NCI-H1694 treated with DMSO at 0.1 percent for 48 hours (cell line): ENCODE measurements around the gene CD180.

ENCODE experiments used
- DNase-seq: peaks from one replicate; lab custom pipeline; 2025; lab: John Stamatoyannopoulos, UW

CD180 gene

DNA sequence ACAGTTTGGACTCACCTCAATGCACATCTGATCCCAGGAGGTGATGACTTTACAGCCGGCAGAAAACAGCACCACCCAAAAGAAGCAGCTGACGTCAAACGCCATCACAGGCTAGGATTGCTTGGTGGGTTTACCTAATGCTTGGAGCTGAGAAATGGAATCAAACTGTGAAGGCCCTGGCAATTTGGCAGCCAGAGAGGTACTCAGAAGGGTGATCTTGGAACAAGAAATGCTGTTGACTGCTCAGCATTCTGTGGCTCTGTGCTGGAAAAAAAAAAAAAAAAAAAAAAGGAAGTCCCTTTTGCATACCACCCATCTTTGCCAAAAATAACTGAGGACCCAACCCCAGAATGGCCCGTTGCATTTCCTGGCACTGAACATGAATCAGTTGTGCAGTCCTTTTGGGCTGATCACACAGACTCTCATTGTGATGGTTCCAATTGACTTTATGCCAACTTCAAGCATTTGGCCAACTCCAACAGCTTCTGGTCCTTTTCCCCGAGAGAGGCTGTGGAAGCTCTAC lies at the start of gene CD180:
Gene CD180 (minus strand): TSS at position 263 of the 523 bp plus-strand sequence. CDS start 158 bp downstream, at position 105.
- DNase-seq = no peak

DNA sequence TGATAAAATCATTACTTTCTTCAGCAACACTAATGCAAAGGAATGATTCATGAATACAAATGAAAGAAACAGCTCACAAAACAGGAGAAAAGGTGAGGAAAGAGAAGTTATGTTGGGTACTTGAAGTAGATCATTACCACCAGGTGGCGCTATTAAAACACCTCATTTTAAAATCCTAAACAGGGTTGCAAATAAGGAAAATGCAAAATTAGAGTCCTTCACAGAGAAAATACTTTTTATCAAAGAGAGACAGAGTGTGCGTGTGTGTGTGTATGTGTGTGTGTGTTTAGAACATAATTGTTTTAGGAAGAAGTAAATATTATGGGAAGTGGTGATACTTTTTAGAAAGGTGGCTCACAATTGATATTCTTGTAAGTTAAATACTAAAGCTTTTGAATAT lies 49.5 kb upstream of the CD180 start:
- DNase-seq = peak; percentile 58

DNA sequence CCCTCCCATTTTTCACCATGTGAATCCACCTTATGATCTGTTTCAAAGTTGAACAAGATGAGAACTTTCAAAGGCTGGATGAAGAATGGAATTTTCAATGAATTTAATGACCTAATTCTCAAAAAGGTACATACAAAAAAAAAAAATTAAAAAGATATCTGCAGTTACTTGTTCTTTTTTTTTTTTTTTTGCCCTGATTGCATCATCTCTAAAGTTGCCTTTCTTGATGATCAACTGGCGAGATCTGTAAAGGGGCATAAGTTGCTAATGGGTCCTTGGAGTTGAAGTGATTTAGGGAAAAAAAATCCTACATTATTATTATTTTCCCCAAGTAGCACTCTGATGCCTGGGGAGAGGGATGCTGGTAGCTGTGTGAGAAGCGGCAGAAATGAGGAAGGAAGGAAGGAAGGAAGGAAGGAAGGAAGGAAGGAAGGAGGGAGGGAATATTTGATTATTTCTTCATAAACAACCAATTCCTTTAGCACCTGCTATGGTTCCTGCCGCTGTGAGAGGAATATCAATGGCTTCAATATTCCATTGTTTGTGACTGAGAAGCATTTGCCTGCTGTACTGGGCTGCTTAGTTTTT lies 48.8 kb upstream of the CD180 start:
- DNase-seq = no peak

DNA sequence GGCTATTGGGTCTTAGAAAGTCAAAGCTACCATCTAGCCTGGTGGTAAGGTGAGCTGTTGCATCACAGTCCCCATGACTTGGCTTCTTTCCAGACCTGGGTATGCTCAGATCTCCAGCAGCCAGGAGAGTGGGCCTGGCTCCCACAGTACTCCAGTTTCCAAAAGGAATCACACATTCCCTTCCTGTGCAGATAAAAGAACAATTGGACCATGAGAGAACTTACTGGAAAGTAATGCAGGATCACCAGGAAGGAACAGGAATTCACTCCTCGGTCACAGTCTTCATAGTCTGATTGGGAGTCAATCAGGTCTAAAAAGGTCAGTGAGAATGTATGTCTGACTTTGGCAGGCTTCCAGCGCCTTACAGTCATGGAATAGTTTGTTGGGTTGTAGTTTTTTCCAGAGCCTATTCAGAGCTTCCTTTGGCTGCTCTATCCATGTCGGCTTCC lies 47.8 kb upstream of the CD180 start:
- no peak for DNase-seq

DNA sequence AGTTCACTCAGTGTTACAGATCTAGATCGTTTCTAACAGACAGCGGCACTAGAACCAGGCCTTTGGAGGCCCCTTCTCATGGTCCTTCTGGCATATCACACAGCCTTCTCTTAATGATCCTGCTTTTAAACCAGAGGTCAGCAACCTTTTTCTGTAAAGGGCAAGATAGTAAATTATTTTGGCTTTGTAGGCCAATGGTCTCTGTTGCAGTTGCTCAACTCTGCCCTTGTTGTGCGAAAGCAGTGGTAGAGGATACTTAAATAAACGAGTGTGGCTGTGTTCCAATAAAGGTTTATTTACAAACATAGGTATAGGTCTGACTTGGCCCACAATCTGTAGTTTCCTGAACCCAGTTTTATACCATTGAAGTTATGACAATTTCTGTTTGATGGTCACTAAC lies 47.3 kb upstream of the CD180 start:
- no peak for DNase-seq

DNA sequence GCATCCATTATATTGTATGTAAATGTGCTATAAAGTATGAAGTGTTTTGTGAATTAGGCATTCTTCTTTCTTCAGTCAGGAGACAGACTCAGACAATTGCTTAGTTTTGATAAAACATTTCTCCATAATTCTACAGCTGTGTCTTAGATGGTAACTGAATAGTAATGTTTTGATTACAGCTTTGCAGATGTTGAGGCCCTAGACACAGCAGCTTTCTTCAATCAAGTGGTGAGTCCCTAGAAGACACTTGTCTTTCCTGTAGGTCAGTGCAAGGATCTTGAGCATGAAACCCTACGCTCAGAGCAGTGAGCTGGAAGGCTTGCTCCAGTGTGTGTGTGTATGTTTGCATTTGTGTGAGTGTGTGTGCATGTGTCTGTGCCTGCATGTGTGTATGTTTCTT lies 46.8 kb upstream of the CD180 start:
- DNase-seq = no peak

DNA sequence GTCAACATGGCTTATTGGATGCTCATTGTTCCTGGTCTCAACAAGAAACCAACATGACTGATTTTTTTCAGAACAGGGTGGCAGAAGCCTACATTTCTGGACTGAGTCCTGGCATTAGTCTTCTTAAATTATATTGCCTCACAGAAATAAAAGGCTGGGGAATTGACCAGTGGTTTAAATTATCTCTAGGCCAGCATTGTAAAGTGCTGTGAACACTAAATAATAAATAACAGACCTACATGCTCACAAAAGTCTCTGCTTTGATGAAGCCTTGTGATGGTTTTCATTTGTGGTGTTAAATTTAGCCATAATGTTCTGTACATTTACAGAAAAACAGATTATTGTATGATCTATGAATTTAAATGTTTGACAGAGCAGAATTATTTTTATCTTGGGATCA lies 44.7 kb upstream of the CD180 start:
- DNase-seq = no peak

DNA sequence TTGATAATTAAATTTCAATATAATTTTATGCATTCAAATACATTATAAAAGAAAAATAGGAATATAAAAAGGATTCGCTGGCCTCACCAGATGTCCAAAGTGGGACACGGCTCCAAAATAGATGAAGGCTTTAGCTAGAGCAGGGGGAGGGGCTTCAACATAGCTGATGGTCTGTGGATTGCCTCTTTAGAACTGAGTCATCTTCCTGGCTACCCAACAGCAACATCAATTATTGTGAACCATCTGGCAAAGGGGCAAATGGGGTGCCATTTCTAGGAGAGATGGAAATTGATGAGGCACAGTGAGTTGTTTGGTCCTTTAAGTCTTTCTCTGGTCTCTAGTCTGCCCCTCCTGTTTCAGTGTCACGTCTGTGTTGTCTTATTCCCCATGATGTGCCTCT lies 44.2 kb upstream of the CD180 start:
- DNase-seq = no peak

DNA sequence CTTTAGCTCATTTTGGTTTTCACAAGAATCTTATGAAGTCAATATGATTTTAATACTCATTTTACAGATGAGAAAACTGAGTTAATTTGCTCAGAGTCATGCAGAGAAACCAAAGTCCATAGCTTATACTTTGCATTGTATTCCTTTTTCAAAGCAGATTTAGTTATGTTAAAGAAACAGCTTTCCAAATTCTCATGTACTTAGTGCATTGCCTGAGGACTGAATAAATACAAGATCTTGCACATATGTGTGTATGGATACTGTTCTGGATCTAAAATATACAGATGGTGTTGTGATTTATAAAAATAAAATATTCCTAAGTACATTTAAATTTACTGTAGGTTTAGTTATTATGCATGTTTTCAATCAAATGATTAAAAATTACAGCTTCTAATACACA lies 43.5 kb upstream of the CD180 start:
- no peak for DNase-seq

DNA sequence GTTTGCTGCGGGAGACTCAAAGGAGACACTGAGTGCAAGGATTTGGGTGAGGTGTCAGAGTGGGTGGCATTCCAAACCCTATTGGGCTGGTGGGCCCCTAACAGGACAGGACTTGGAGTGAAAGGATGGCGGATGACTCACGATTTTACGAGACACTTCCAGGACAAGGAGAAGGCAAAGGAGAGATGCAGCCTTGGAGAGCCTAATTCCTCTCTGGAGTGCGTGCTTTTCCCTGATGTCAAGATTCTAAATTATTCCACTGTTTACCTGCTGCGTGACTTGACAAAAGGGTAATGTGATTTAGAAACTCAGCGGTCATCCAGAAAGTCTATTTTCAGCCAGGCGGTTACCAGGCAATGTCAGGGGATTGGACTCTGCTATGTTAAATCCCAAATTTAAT lies 41.6 kb upstream of the CD180 start:
- no peak for DNase-seq

DNA sequence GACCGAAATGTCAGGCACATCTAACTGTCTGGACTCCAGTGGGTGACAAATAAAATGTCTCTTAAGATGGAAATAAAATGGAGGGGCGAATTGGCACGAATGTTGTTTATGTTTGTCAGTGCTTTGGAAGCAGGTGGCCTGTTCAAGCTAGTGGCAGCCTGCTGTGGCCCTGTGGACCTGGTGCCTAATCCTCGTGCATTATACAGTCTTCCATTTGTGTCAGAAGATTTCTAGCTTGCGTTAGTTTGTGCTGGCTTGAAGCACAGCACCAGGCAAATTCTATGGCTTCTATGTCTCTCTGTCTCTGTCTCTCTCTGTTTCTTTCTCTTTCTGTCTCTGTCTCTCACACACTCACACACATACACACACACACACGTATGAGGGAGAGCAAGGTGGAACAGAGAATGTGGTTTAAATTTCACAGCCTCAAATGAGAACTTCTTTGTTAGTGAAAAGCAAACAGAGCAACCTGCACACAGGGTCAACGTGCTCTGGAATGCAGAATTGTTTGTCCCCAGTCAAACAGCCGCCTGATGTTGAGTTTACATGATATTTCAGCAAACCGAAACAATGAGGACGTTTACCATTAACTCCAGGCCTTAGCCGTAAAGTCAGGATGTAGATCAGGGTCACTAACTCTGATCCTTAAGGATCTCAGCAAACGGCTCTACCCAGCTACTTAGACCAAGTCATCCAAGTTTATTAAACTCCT lies 39.0 kb upstream of the CD180 start:
- DNase-seq = no peak

DNA sequence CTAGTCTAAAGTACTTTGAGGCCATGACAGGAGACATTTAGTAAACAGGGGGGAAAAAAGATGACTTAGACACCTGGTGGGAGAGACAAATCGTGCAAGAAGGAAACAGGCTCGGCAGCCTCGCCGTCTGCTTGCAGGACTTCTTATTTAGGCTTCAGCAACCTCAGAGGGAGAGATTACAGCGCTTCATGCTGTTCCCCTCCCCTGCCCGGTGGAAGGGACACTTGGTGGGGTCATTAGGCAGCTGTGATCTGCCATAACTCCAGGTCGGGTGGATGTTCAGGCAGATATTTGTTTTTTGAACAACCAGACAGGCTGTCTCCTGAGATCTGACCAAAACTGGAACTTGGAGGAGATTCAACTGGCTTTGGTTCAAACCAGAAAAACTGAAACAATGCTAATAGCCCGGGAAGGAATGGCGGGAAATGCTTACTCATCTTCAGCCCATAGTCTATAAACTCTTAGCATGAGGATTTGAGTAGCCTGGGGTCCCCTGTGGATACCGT lies 38.1 kb upstream of the CD180 start:
- peak; percentile 6 for DNase-seq

DNA sequence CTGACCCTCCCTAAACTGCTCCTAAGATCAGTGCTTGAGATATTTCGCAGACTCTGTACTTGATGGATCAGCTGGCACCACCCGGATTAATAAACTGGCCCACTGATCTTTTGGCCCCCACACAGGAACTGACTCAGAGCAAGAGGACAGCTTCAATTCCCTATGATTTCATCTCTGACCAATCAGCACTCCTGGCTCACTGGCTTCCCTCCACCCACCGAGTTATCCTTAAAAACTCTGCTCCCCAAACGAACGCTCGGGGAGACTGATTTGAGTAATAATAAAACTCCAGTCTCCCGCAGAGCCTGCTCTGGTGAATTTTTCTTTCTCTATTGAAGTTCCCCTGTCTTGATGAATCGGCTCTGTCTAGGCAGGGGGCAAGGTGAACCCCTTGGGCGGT lies 36.5 kb upstream of the CD180 start:
- DNase-seq = no peak

DNA sequence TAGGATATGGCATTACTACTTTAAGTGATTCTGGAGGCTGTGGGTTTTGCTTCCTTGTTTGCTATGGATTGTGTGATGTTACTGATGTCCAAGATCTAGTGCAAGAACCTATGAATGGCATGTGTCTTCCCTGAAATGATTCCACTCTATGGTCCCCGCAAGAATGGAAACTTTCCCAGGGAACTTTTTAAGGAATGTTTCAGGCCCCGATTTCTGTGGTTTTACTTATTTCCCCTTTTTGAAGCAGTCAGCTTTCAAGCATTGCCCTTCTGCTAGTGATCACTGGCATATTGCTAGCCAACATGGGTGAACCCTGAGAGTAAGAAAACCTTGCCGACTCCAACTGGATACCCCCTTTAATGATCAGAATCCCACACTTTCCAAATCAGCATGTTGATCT lies 26.6 kb upstream of the CD180 start:
- no peak for DNase-seq

DNA sequence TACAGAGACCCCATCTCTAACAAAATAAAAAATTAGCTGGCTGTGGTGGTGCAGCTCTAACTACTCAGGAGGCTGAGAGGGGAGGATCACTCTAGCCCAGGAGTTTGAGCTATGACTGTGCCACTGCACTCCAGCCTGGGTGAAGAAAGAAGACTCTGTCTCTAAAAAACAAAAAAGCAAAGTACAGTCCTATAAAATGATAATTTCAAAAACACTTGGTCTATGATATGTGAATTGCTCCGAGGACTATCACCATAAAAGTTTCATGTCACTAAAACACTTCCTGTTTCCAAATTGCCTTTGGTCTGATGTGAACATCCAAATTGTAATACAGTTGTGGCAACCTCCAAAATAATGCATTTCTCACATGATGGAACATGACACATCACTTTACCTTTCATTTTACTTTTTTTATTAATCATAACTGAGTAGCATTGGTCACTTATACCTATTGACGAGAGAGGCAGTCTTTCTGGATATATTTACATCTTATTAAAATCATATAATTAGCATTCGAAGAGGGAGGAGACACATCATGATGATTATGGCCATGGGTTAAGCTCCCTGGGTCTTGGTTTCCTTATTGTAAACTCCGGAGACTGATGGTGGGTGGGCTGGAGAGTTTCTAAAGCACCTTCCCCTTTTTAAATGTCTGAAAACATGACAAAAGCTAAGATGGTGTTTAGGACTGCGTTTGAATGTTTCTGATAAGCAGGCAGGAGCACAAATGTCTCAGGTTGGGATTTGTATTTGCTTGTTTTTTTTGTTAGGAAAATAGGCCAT lies 25.8 kb upstream of the CD180 start:
- DNase-seq = no peak

DNA sequence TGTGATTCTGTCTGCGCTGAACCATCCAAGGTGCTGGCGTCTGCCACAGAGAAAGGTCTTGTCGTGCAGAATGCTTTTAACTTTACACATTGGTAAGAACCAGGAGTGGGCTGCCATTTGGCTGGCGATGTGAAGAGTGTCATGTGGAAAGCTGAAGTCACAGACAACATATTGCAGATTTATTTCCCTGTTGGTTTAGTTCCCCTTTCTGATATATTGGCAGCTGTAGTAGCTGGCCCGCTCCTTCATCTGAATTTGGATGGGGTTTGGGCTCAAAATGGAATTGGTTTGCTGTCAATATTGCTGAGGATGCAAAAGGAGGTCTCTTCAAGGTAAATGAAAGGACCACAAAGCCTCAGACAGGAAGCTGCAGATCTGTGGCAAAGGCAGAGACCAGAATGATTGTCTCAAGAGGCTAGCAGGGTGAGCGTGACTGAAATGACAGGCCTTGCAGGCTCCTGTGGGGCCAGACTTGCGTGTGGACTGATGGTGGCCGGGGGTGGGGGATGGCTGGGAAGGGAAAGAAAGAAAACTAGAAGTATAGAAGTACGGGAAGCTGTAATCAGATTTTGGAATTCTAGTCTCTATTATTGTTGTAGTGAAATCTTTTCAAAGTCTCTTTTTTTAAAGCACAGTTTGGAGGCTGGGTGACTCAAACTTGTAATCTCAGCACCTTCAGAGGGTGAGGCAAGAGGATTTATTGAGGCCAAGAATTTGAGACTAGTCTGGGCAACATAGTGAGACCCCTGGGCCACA lies 25.1 kb upstream of the CD180 start:
- DNase-seq = no peak

DNA sequence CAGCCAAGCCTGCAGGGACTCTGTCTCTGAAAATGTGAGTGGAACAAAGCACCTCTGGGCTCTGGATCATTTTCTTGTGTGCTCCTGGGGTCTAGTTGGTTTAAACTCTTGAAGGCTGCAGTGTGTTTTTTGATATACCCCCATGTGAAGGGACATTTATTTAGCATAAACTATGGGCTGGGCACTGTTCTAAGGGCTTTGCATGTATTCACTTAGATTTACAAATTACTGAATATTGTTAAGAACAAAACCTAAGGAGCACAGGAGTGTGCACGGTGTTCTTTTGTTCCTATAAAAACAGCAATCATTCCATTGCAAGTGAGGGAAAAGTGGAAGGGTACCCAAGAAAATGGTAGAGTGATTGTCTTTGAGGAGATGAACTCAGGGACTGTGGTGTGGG lies 20.0 kb upstream of the CD180 start:
- no peak for DNase-seq

DNA sequence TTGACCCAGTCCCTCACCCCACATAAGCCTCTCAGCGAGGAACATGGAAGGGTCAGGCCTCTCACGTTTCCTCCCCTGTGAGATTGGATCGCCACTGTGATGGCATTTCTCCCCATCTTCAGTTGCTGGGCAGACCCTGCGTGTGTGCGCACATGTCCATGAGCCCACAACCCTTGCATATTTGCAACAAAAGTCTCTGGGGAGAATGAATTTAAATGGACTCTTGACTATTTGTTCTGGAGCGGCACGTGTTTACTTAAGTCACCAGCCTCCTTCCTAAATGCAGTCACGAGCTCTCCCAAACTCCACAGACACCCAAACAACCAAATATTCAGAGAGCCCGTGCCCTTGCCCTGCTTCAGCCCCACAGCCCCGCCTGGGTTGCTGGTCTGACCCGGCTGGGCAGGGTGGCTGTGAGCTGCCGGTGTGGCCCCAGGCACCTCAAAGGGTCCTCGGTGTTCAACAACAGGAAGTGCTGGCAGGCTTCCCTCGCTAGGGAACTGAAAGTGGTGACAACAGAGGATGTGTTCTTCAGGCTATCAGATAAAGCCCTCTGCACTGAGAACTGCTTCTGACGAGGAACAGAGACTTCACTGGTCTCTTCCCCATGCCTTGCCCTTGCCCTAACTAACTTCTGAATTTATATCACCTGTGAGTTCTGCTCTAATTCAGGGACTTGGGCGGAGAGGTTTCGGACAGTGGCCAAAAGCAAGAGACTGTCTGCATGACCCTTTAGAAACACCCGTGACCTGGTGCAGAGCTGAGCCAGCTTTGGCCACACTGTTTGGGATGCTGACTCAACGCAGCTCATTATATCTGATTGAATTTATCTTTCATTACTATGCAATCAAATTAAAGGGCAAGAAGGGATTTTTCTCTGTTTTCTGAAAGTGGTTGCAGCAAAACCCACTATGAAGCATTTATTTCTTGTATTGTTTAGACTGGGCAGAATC lies 19.2 kb upstream of the CD180 start:
- DNase-seq = no peak

DNA sequence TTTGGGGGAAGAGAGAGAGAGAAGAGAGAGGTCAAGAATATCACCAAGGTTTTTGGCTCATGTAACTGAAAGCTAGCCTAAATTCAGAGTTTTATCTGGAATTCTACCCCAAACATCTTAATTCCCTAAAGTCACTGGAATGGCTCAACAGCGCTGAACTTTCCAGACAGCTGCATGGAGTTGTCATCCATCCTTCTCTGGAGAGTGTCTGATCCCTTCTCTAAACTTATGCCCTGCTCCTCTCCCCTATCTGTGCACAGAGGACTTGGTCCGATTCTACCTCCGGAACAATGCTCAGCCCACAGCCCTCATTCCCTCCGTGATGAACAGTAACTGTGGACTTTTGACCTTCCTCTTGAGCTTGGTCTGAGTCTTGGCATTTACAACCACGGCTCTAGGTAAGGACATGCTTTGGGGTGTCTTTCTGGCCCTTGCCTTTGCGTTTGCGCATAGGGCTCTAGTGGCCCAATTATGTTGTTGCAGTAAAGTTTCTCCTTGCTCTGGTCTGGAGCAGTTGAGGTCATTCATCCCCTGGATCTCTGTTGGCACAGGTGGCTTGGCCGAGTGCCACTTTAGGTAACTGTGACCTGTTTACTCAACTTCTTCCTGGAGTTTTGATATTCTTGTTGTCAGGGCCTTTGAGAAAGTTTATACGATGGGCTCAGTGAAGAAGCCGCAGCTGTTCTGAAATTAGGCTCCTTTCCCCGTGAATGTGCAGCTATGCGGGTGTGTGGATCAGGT lies 18.3 kb upstream of the CD180 start:
- DNase-seq = no peak

DNA sequence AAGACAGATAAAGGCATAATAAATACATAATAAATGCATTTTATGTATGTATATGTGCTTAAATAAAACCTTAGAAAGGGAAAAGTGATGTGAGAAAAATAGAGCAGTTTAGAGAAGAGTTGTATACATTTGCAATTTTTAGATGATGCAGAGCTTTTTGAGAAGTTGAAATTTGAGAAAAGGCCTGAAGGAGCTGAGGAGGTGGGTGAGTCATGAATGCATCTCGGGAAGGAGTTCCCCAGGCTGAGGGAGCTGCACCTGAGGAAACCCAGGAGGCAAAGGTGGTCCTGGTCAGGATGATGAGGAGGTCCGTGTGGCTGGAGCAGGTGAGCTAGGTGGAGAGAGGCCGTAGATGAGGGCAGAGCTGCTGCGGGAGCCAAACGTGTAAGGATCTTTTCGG lies 17.4 kb upstream of the CD180 start:
- no peak for DNase-seq
